HG03045 (cell line): ENCODE measurements around the gene MRPL1.
"Not testable (repeated sequence)": the region's sequence is repeated elsewhere in the genome, so short reads cannot be mapped to it uniquely, and the experiment has no call there.

Source experiments
- ATAC-seq: cut with Tn5 transposase; IDR thresholded peaks from one replicate; pipeline ENCODE4 v1.9.1; 2021; ENCODE audit warnings: mild to moderate bottlenecking, moderate library complexity; ENCODE audit not compliant: unreplicated experiment

The MRPL1 gene

GRCh38 chr4:77911842-77912450 lies 49.3 kb downstream of the MRPL1 start:
- peak; percentile 56 for ATAC-seq

GRCh38 chr4:77913348-77913747 lies 50.7 kb downstream of the MRPL1 start:
- no peak for ATAC-seq

GRCh38 chr4:77917075-77917474 lies 54.4 kb downstream of the MRPL1 start:
- no peak for ATAC-seq

GRCh38 chr4:77917601-77918000 lies 55.0 kb downstream of the MRPL1 start:
- ATAC-seq: no peak

- ATAC-seq: no peak
Measured at GRCh38 chr4:77920371-77920770, 57.7 kb downstream of the MRPL1 start.

GRCh38 chr4:77921701-77922100 lies 59.1 kb downstream of the MRPL1 start:
- no peak for ATAC-seq

- no peak for ATAC-seq
Measured at GRCh38 chr4:77922158-77923094, 59.8 kb downstream of the MRPL1 start.

- ATAC-seq: no peak
Measured at GRCh38 chr4:77927991-77928925, 65.6 kb downstream of the MRPL1 start.

GRCh38 chr4:77930154-77930639 lies 67.6 kb downstream of the MRPL1 start:
- ATAC-seq: no peak

- ATAC-seq: no peak
Measured at GRCh38 chr4:77930876-77931275, 68.2 kb downstream of the MRPL1 start.

GRCh38 chr4:77931452-77932135 lies 69.0 kb downstream of the MRPL1 start:
- ATAC-seq: no peak

GRCh38 chr4:77938560-77938959 lies 75.9 kb downstream of the MRPL1 start:
- no peak for ATAC-seq

- not testable (repeated sequence) for ATAC-seq
Measured at GRCh38 chr4:77945929-77946328, 83.3 kb downstream of the MRPL1 start.

- ATAC-seq: no peak
Measured at GRCh38 chr4:77950203-77950602, 87.6 kb downstream of the MRPL1 start.

GRCh38 chr4:77952457-77952856 lies 89.8 kb downstream of the MRPL1 start:
- no peak for ATAC-seq

GRCh38 chr4:77954690-77955089 lies 92.1 kb downstream of the MRPL1 start:
- no peak for ATAC-seq

- ATAC-seq: no peak
Measured at GRCh38 chr4:77956917-77957316, 94.3 kb downstream of the MRPL1 start.

- ATAC-seq: no peak
Measured at GRCh38 chr4:77958897-77959296, 96.3 kb downstream of the MRPL1 start.

GRCh38 chr4:77959566-77960338 lies 97.1 kb downstream of the MRPL1 start:
- no peak for ATAC-seq

GRCh38 chr4:77960367-77960766 lies 97.7 kb downstream of the MRPL1 start:
- no peak for ATAC-seq
